GM21619 (cell line): Measurements from ENCODE around the gene DNMT1.

Experiments
- ATAC-seq: cut with Tn5 transposase; IDR thresholded peaks from one replicate; pipeline ENCODE4 v1.9.1; 2021; ENCODE audit not compliant: unreplicated experiment

DNMT1 gene

GRCh38 chr19:10142701-10143375 lies 51.9 kb downstream of the DNMT1 start:
- no peak for ATAC-seq

GRCh38 chr19:10141973-10142372 lies 52.8 kb downstream of the DNMT1 start:
- ATAC-seq: no peak

- no peak for ATAC-seq
Observed at GRCh38 chr19:10141479-10141878, 53.3 kb downstream of the DNMT1 start.

- ATAC-seq: no peak
Observed at GRCh38 chr19:10139952-10140351, 54.8 kb downstream of the DNMT1 start.

GRCh38 chr19:10138879-10139795 lies 55.6 kb downstream of the DNMT1 start:
- ATAC-seq: no peak

GRCh38 chr19:10137751-10138682 lies 56.7 kb downstream of the DNMT1 start:
- ATAC-seq: no peak

- no peak for ATAC-seq
Observed at GRCh38 chr19:10136936-10137335, 57.8 kb downstream of the DNMT1 start.

GRCh38 chr19:10135551-10136334 lies 59.0 kb downstream of the DNMT1 start:
- no peak for ATAC-seq

GRCh38 chr19:10134040-10134439 lies 60.7 kb downstream of the DNMT1 start:
- ATAC-seq: no peak

GRCh38 chr19:10133596-10133995 lies 61.2 kb downstream of the DNMT1 start:
- ATAC-seq: no peak

GRCh38 chr19:10132905-10133304 lies 61.8 kb downstream of the DNMT1 start:
- no peak for ATAC-seq

- no peak for ATAC-seq
Observed at GRCh38 chr19:10126213-10126639, 68.5 kb downstream of the DNMT1 start.

GRCh38 chr19:10124429-10124828 lies 70.3 kb downstream of the DNMT1 start:
- ATAC-seq: no peak

GRCh38 chr19:10122045-10122444 lies 72.7 kb downstream of the DNMT1 start:
- no peak for ATAC-seq

- no peak for ATAC-seq
Observed at GRCh38 chr19:10120538-10121189, 74.1 kb downstream of the DNMT1 start.

GRCh38 chr19:10118960-10119359 lies 75.8 kb downstream of the DNMT1 start:
- no peak for ATAC-seq

- no peak for ATAC-seq
Observed at GRCh38 chr19:10116866-10117616, 77.7 kb downstream of the DNMT1 start.

GRCh38 chr19:10116085-10116865 lies 78.5 kb downstream of the DNMT1 start:
- ATAC-seq: no peak
